ENCODE data around the gene EHD4. TPM values are rescaled to one million over a fixed set of nuclear protein-coding genes. Genes with fewer than 3 reads are reported as not detected.

EHD4 gene
- total and polyA plus RNA-seq, 2 donors (not counting 3 experiments of a cell fraction or from before 2014, with no cell fraction given) = 96.7 to 128 TPM

DNA sequence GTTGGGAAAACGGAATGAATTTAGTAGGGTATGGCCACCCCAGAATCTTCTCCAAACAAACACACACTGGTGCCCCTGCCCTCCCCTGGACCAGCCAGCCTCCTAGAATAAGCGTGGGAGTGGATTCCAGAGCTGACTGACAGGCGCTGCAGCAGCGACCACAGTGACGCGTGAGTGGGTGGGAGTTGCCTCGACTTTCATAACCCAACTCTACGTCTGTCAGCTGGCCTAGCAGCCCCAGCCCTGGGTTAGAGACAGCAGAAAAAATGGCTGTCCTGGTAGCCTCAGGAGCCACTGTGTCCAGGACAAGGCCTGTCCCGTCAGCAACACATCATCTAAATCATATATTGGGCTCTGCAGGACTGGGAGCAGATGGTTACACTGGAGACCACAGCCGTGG lies 123.7 kb downstream of the EHD4 start:
- Histone ChIP-seq H3K9me1 (replicated peaks; ENCODE audit: control insufficient read depth, extremely low read depth, insufficient read depth, low read length) (no peaks in the 10 kb centered on the region), H3K36me3 (ENCODE audit: control insufficient read depth in 2 of 2, extremely low read depth in 1 of 2, insufficient read depth in 2 of 2, low read length in 2 of 2) (peaks cover 6 to 38% of the 10 kb centered on the region in 2 experiments), H3K4me3 (replicated peaks in 1 of 3; ENCODE audit: insufficient read depth in 1 of 3, low read depth in 1 of 3, low read length in 3 of 3) (no peak overlapping the region), H3K4me1 (ENCODE audit: control insufficient read depth, extremely low read depth, insufficient read depth, low read length) (no peaks in the 10 kb centered on the region), H3K9ac (replicated peaks; ENCODE audit: extremely low read depth, insufficient read depth, low read length) (no peak overlapping the region), H3K9me3 (replicated peaks; ENCODE audit: control insufficient read depth, insufficient read depth, low read length) (no peaks in the 10 kb centered on the region), H4K20me1 (replicated peaks; ENCODE audit: control insufficient read depth, extremely low read depth, insufficient read depth, low read length) (no peaks in the 10 kb centered on the region), H3K27ac (ENCODE audit: insufficient read depth, low read depth, low read length) (no peak overlapping the region), H3K27me3 (ENCODE audit: control insufficient read depth in 2 of 2, insufficient read depth in 2 of 2, low read length in 2 of 2) (no peaks in the 10 kb centered on the region), H3K4me2 (ENCODE audit: insufficient read depth, low read length) (no peak overlapping the region), H3K79me2 (ENCODE audit: control insufficient read depth, insufficient read depth, low read length) (no peaks in the 10 kb centered on the region), H2AFZ (ENCODE audit: low read depth, low read length) (no peak overlapping the region)
- intact Hi-C loops (cut with micrococcal nuclease) (no loop called here), dilution Hi-C loops (cut with MboI; ENCODE audit: extremely low pct_ligation_motif_present, low sequenced_read_pairs) (no loop called here)
- TF ChIP-seq GATA2 (IDR thresholded peaks at IDR 0.05; ENCODE audit: insufficient read depth, insufficient read length, low read depth, low read length) = no peak
- no peak for TF ChIP-seq EZH2 (IDR thresholded peaks at IDR 0.05; ENCODE audit: borderline replicate concordance, low read depth, low read length, severe bottlenecking)
- TF ChIP-seq, protein P1, sequence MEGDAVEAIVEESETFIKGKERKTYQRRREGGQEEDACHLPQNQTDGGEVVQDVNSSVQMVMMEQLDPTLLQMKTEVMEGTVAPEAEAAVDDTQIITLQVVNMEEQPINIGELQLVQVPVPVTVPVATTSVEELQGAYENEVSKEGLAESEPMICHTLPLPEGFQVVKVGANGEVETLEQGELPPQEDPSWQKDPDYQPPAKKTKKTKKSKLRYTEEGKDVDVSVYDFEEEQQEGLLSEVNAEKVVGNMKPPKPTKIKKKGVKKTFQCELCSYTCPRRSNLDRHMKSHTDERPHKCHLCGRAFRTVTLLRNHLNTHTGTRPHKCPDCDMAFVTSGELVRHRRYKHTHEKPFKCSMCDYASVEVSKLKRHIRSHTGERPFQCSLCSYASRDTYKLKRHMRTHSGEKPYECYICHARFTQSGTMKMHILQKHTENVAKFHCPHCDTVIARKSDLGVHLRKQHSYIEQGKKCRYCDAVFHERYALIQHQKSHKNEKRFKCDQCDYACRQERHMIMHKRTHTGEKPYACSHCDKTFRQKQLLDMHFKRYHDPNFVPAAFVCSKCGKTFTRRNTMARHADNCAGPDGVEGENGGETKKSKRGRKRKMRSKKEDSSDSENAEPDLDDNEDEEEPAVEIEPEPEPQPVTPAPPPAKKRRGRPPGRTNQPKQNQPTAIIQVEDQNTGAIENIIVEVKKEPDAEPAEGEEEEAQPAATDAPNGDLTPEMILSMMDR (IDR thresholded peaks at IDR 0.05; ENCODE audit: extremely low read depth in 1 of 2, insufficient read depth in 1 of 2, low read depth in 1 of 2, low read length in 2 of 2) = no peak
- TF ChIP-seq, protein P2, sequence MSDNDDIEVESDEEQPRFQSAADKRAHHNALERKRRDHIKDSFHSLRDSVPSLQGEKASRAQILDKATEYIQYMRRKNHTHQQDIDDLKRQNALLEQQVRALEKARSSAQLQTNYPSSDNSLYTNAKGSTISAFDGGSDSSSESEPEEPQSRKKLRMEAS (IDR thresholded peaks at IDR 0.05; ENCODE audit: insufficient read depth, insufficient read length) = no peak
- no peak for TF ChIP-seq POLR2A (IDR thresholded peaks at IDR 0.05; ENCODE audit: low read depth, low read length)
- TF ChIP-seq MYC (IDR thresholded peaks at IDR 0.05; ENCODE audit: low read depth, low read length) = no peak
- TF ChIP-seq JUN (IDR thresholded peaks at IDR 0.05; ENCODE audit: borderline replicate concordance, insufficient read depth, insufficient read length, low read depth) = no peak
- no peak for TF ChIP-seq POLR2AphosphoS5 (IDR thresholded peaks at IDR 0.05; ENCODE audit: insufficient read depth, low read depth, low read length)
- no peak for TF ChIP-seq FOS (IDR thresholded peaks at IDR 0.05; ENCODE audit: borderline replicate concordance, insufficient read depth, low read length)
- BruUV-seq (replicated peaks) = no TSS peak
- ChIA-PET POLR2A (no interaction called here), CTCF (interaction anchor here (0.9 kb wide), 1 partner anchor 56 kb away, joined by 3 read pairs; no protein-coding TSS in a partner anchor)
- no peak for DNase-seq (ENCODE audit: low read depth, low spot score)
- FAIRE-seq = no peak
